SK-N-SH (cell line): ENCODE data around the gene NACAD. TPM values are rescaled to one million over a fixed set of nuclear protein-coding genes. Genes with fewer than 3 reads are reported as not detected.

Experiments
- CTCF ChIA-PET: fragments of 300-600, 350-600 bp; formaldehyde crosslinking; extraction: SDS; loops from one replicate; lab custom pipeline; 2021; lab: Yijun Ruan, JAX
- POLR2A ChIA-PET: fragments of 350-600 bp; sonication (Branson Sonifier 250); formaldehyde crosslinking; extraction: SDS; loops from one replicate; lab custom pipeline; 2020; ENCODE audit warnings: antibody characterized with exemption, inconsistent platforms; lab: Yijun Ruan, JAX
- DNase-seq: peaks from one replicate; pipeline ENCODE4 v3.0.0; 2012
- H2AFZ ChIP-seq: fragments of 200-600 bp; sonication (generic); 2 replicates; pipeline ENCODE4 v1.8.1; 2016; ENCODE audit warnings: antibody characterized with exemption, mild to moderate bottlenecking, low read depth
- H3F3A ChIP-seq: fragments of 200-600 bp; sonication (generic); replicated peaks from 2 replicates; pipeline ENCODE3; 2016; ENCODE audit warnings: antibody characterized with exemption, mild to moderate bottlenecking; ENCODE audit not compliant: insufficient read depth
- H3K27ac ChIP-seq, 2 experiments: fragments of 200-500 bp in 1 of 2; fragments of 200-600 bp in 1 of 2; sonication (Bioruptor generic) in 1 of 2; sonication (generic), shearing (Covaris generic) in 1 of 2; 2 replicates each; pipeline versions ENCODE4 v1.5.1 to v1.6.1; 2014 to 2016; ENCODE audit warnings: low read depth in 2 of 2, inconsistent platforms in 1 of 2, low read length in 1 of 2, mild to moderate bottlenecking in 1 of 2, mixed read lengths in 1 of 2
- H3K27me3 ChIP-seq: fragments of 200-600 bp; sonication (generic), shearing (Covaris generic); 2 replicates; pipeline ENCODE4 v1.6.1; 2016; ENCODE audit warnings: mixed run types; ENCODE audit not compliant: insufficient read depth
- H3K36me3 ChIP-seq, 2 experiments: fragments of 200-500 bp in 1 of 2; fragments of 200-600 bp in 1 of 2; sonication (Bioruptor generic) in 1 of 2; sonication (generic) in 1 of 2; replicated peaks in 1 of 2; 2 replicates each; pipeline versions ENCODE3 to v1.5.1; 2014 to 2016; ENCODE audit warnings: low read length in 1 of 2, mild to moderate bottlenecking in 1 of 2; ENCODE audit not compliant: insufficient read depth in 2 of 2, control insufficient read depth in 1 of 2
- H3K4me1 ChIP-seq, 2 experiments: fragments of 200-500 bp in 1 of 2; fragments of 200-600 bp in 1 of 2; sonication (Bioruptor generic) in 1 of 2; sonication (generic), shearing (Covaris generic) in 1 of 2; 2 replicates each; pipeline versions ENCODE4 v1.5.1 to v1.6.1; 2014 to 2016; ENCODE audit warnings: low read depth in 1 of 2, low read length in 1 of 2, mixed run types in 1 of 2; ENCODE audit not compliant: insufficient read depth in 2 of 2, control insufficient read depth in 1 of 2
- H3K4me2 ChIP-seq: fragments of 200-600 bp; sonication (generic), shearing (Covaris generic); 2 replicates; pipeline ENCODE4 v1.6.1; 2017; ENCODE audit warnings: mixed run types
- H3K4me3 ChIP-seq, 2 experiments: fragments of 200-500 bp in 1 of 2; fragments of 200-600 bp in 1 of 2; sonication (Bioruptor generic) in 1 of 2; sonication (generic), shearing (Covaris generic) in 1 of 2; 2 replicates each; pipeline versions ENCODE4 v1.5.1 to v1.8.1; 2014 to 2016; ENCODE audit warnings: low read depth in 2 of 2, inconsistent platforms in 1 of 2, low read length in 1 of 2, mild to moderate bottlenecking in 1 of 2, mixed read lengths in 1 of 2, moderate library complexity in 1 of 2
- H3K79me2 ChIP-seq: fragments of 200-600 bp; sonication (generic); 2 replicates; pipeline ENCODE4 v1.8.1; 2017; ENCODE audit warnings: mild to moderate bottlenecking; ENCODE audit not compliant: insufficient read depth
- H3K9ac ChIP-seq: fragments of 200-600 bp; sonication (generic); 2 replicates; pipeline ENCODE4 v1.6.1; 2017; ENCODE audit warnings: mixed run types
- H3K9me2 ChIP-seq: fragments of 200-600 bp; sonication (generic); 2 replicates; pipeline ENCODE4 v1.6.1; 2017; ENCODE audit warnings: mixed run types
- H3K9me3 ChIP-seq: fragments of 200-600 bp; sonication (generic); 2 replicates; pipeline ENCODE4 v1.6.1; 2017; ENCODE audit warnings: mixed run types, mild to moderate bottlenecking, moderate library complexity
- H4K20me1 ChIP-seq: fragments of 200-600 bp; sonication (generic); 2 replicates; pipeline ENCODE4 v1.6.1; 2017; ENCODE audit warnings: mild to moderate bottlenecking, mixed run types; ENCODE audit not compliant: insufficient read depth
- CHD2 ChIP-seq: fragments of 150-350 bp; IDR thresholded peaks from 2 replicates; pipeline ENCODE4 v1.6.1; 2018; ENCODE audit warnings: low read length; ENCODE audit not compliant: partially characterized antibody
- EP300 ChIP-seq, 2 experiments: IDR thresholded peaks; 2 replicates each; pipeline versions ENCODE4 v1.4.0 to v1.6.1; 2012; ENCODE audit warnings: borderline replicate concordance in 1 of 2, low read depth in 1 of 2, low read length in 1 of 2
- FOXJ3 ChIP-seq: sonication (generic); formaldehyde crosslinking; IDR thresholded peaks from 2 replicates; pipeline ENCODE4 v1.5.1; 2020; ENCODE audit warnings: mild to moderate bottlenecking, missing genetic modification reagents
- GATA2 ChIP-seq: sonication (generic); formaldehyde crosslinking; IDR thresholded peaks from 2 replicates; pipeline ENCODE4 v1.5.0; 2020; ENCODE audit warnings: mild to moderate bottlenecking, missing genetic modification reagents
- MEF2A ChIP-seq: IDR thresholded peaks from 2 replicates; pipeline ENCODE4 v1.4.0; 2012; ENCODE audit warnings: low read depth, borderline replicate concordance
- MXI1 ChIP-seq: IDR thresholded peaks from 2 replicates; pipeline ENCODE4 v1.6.1; 2012; ENCODE audit warnings: mild to moderate bottlenecking, low read depth, low read length, improper control_type of control experiment
- NRF1 ChIP-seq: IDR thresholded peaks from 2 replicates; pipeline ENCODE4 v1.6.1; 2012; ENCODE audit warnings: low read depth, mild to moderate bottlenecking, low read length
- POLR2AphosphoS5 ChIP-seq: IDR thresholded peaks from 2 replicates; pipeline ENCODE4 v1.6.1; 2012; ENCODE audit warnings: low read depth, low read length
- SIN3A ChIP-seq: IDR thresholded peaks from 2 replicates; pipeline ENCODE4 v1.6.1; 2012; ENCODE audit warnings: low read depth, mild to moderate bottlenecking, low read length, moderate library complexity, borderline replicate concordance
- SMC3 ChIP-seq: IDR thresholded peaks from 2 replicates; pipeline ENCODE4 v1.6.1; 2012; ENCODE audit warnings: low read depth, low read length, improper control_type of control experiment
- TCF12 ChIP-seq: IDR thresholded peaks from 2 replicates; pipeline ENCODE4 v1.4.0; 2012
- WGBS: methylation state at CpG from one replicate; pipeline ENCODE4 v1.1.6; 2017; ENCODE audit warnings: low lambda C conversion rate; 5-methylcytosine and 5-hydroxymethylcytosine counted together
- polyA plus RNA-seq, 3 experiments: library from polyadenylated mRNA; depleted of rRNA; stranded (reverse); fragments of >200 nt; gene quantifications; 2 replicates each; pipeline ENCODE4 v1.2.3, GENCODE V29; 2012
- TF ChIP-seq, protein P1 (sequence below): IDR thresholded peaks from 2 replicates; pipeline ENCODE4 v1.4.0; 2012; ENCODE audit warnings: low read depth

The NACAD gene, protein sequence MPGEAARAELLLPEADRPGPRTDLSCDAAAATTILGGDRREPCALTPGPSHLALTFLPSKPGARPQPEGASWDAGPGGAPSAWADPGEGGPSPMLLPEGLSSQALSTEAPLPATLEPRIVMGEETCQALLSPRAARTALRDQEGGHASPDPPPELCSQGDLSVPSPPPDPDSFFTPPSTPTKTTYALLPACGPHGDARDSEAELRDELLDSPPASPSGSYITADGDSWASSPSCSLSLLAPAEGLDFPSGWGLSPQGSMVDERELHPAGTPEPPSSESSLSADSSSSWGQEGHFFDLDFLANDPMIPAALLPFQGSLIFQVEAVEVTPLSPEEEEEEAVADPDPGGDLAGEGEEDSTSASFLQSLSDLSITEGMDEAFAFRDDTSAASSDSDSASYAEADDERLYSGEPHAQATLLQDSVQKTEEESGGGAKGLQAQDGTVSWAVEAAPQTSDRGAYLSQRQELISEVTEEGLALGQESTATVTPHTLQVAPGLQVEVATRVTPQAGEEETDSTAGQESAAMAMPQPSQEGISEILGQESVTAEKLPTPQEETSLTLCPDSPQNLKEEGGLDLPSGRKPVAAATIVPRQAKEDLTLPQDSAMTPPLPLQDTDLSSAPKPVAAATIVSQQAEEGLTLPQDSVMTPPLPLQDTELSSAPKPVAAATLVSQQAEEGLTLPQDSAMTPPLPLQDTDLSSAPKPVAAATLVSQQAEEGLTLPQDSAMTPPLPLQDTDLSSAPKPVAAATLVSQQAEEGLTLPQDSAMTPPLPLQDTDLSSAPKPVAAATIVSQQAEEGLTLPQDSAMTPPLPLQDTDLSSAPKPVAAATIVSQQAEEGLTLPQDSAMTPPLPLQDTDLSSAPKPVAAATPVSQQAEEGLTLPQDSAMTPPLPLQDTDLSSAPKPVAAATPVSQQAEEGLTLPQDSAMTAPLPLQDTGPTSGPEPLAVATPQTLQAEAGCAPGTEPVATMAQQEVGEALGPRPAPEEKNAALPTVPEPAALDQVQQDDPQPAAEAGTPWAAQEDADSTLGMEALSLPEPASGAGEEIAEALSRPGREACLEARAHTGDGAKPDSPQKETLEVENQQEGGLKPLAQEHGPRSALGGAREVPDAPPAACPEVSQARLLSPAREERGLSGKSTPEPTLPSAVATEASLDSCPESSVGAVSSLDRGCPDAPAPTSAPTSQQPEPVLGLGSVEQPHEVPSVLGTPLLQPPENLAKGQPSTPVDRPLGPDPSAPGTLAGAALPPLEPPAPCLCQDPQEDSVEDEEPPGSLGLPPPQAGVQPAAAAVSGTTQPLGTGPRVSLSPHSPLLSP (N-terminal part only)
- 1.5 and 2.8 TPM in 2 replicates for polyA plus RNA-seq (2012; rRNA removed)
- polyA plus RNA-seq (2012; cell fraction: cytosol; rRNA removed) = 1.1 and 1.9 TPM in 2 replicates
- 5.8 and 9.2 TPM in 2 replicates for polyA plus RNA-seq (2012; cell fraction: nucleus; rRNA removed)

DNA sequence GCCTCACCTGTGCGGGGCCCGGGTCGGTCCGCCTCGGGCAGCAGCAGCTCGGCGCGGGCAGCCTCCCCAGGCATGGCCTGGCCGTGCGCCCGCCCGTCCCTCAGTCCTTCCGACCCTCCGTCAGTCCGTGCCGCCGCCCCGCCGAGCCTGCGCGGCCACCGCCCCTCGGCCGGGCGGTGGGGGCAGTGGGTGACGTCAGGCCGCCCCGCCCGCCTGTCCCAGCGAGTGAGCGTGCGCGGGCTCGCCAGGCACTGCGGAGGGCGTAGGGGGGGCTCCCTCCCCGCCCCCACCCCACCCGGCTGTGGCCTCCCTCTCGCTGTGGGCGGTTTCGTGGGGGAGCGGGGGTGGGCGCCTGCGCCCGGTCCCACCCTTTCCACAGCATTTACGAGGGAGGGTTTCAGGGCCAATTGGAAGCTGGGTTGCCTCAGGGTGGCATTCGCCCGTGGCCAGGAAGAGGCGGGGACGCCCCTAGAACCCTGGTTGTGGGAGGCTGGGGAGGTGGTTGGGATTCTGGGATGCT lies at the start of gene NACAD:
NACAD (minus strand) TSS at position 149 of the 520 bp plus-strand sequence; CDS start at position 74, 75 bp downstream.
- peak within 1 kb of the TSS; percentile 99 for H3K4me2 ChIP-seq
- peak within 1 kb of the TSS in 1 of 2 experiments; percentile 97; a peak in 2 of 4 replicates for H3K27ac ChIP-seq
- H3F3A ChIP-seq = no peaks in the 10 kb centered on the region
- H3K4me3 ChIP-seq = peak within 1 kb of the TSS; percentile 70 to 98
- peaks cover 0 to 18% of the 10 kb centered on the region in 2 experiments for H3K36me3 ChIP-seq
- CTCF ChIA-PET = interaction anchor here (0.6 to 2.1 kb wide), 7 partner anchors 16 to 115 kb away, joined by 3 to 5 read pairs (median 4); partner anchors contain the start of gene TBRG4
- no peaks in the 10 kb centered on the region for H3K9me3 ChIP-seq
- no peaks in the 10 kb centered on the region for H3K9me2 ChIP-seq
- H2AFZ ChIP-seq = peak within 1 kb of the TSS; percentile 96
- H3K4me1 ChIP-seq = peaks cover 0 to 26% of the 10 kb centered on the region in 2 experiments; a peak in 1 of 4 replicates
- H3K9ac ChIP-seq = peak within 1 kb of the TSS; percentile 83
- POLR2A ChIA-PET = interaction anchor here (1.0 to 2.1 kb wide), 12 partner anchors 8 to 203 kb away, joined by 3 to 16 read pairs (median 4); partner anchors contain the start of genes PURB and TBRG4
- H4K20me1 ChIP-seq = no peaks in the 10 kb centered on the region; the same call in 1 of the 2 replicates
- 1% methylated on average over 39 of the region's 50 CpGs for WGBS
- H3K79me2 ChIP-seq = peaks cover 20% of the 10 kb centered on the region; the same call in 1 of the 2 replicates
- DNase-seq = peak; percentile 99
- TF ChIP-seq, protein P1, sequence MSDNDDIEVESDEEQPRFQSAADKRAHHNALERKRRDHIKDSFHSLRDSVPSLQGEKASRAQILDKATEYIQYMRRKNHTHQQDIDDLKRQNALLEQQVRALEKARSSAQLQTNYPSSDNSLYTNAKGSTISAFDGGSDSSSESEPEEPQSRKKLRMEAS = peak; percentile 0; the same call in 1 of the 2 replicates
- TF ChIP-seq POLR2AphosphoS5 (0 out of 2 replicates have a peak, but pooled peaks have one; percentile 34), FOXJ3 (CRISPR knock-in tag) (0 out of 2 replicates have a peak, but pooled peaks have one; percentile 25), MEF2A (no peak), TCF12 (no peak), GATA2 (CRISPR knock-in tag) (no peak), EP300 (IDR thresholded peaks at IDR 0.05; ENCODE audit: borderline replicate concordance in 1 of 2, low read depth in 1 of 2, low read length in 1 of 2) (peak in 1 of 2 experiments; percentile 34; a peak in 2 of 4 replicates), MXI1 (peak; percentile 48; the same call in 1 of the 2 replicates), SIN3A (0 out of 2 replicates have a peak, but pooled peaks have one; percentile 11), NRF1 (peak; percentile 77), SMC3 (0 out of 2 replicates have a peak, but pooled peaks have one; percentile 2), CHD2 (peak; percentile 82)
- H3K27me3 ChIP-seq = no peaks in the 10 kb centered on the region
